Measurements from ENCODE around the gene VDR. TPM values are rescaled to one million over a fixed set of nuclear protein-coding genes. Genes with fewer than 3 reads are reported as not detected.
"Not testable (repeated sequence)": the region's sequence is repeated elsewhere in the genome, so short reads cannot be mapped to it uniquely, and the experiment has no call there.

The VDR gene
- polyA plus RNA-seq, 1 donor (not counting 4 experiments of a cell fraction or from before 2014, with no cell fraction given) = 43.3 TPM

DNA sequence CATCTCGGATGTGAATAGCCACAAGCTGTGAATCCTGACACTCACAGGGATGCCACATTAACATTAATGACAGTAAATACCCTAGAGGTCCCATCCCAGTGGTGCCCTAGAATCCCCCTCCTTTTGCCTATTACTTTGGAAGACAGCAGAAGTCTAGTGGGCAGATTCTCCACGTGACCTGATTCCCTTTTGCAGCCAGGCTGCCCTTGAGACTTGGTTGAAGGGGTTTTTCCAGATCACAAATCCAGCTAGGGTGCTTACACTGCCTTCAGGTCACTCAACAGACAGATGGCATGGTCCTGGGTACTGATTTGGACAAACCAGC lies 93.8 kb downstream of the VDR start:
- Histone ChIP-seq H3K36me3 (ENCODE audit: control insufficient read depth in 2 of 2, extremely low read depth in 1 of 2, insufficient read depth in 2 of 2, low read length in 2 of 2) (peaks cover 5 to 29% of the 10 kb centered on the region in 2 experiments), H2AFZ (ENCODE audit: control insufficient read depth, low read length) (no peak overlapping the region), H3K9ac (ENCODE audit: control insufficient read depth, extremely low read depth, insufficient read depth, low read length) (no peak overlapping the region), H3K4me2 (ENCODE audit: control insufficient read depth, extremely low read depth, insufficient read depth, low read depth, low read length) (no peak overlapping the region), H3K79me2 (ENCODE audit: control insufficient read depth, insufficient read depth, low read length) (peaks cover 96% of the 10 kb centered on the region), H3K4me3 (ENCODE audit: control insufficient read depth in 2 of 3, extremely low read depth in 1 of 3, insufficient read depth in 2 of 3, low read depth in 1 of 3, low read length in 3 of 3) (no peak overlapping the region), H4K20me1 (ENCODE audit: control insufficient read depth, extremely low read depth, insufficient read depth, low read length) (peaks cover 19% of the 10 kb centered on the region), H3K27me3 (ENCODE audit: control insufficient read depth, extremely low read depth, insufficient read depth, low read length) (no peaks in the 10 kb centered on the region), H3K9me1 (ENCODE audit: control insufficient read depth, extremely low read depth, insufficient read depth, low read length) (peaks cover 17% of the 10 kb centered on the region), H3K4me1 (ENCODE audit: control insufficient read depth, extremely low read depth, insufficient read depth, low read length) (peaks cover 62% of the 10 kb centered on the region), H3K9me3 (ENCODE audit: control insufficient read depth, low read depth, low read length) (no peaks in the 10 kb centered on the region), H3K27ac (ENCODE audit: control insufficient read depth, insufficient read depth, low read length) (peak overlapping the region; percentile 95)
- dilution Hi-C loops (cut with MboI; ENCODE audit: extremely low pct_ligation_motif_present, low sequenced_read_pairs) = no loop called here
- TF ChIP-seq EZH2 (IDR thresholded peaks at IDR 0.05; ENCODE audit: low read length) = no peak
- TF ChIP-seq, protein P1, sequence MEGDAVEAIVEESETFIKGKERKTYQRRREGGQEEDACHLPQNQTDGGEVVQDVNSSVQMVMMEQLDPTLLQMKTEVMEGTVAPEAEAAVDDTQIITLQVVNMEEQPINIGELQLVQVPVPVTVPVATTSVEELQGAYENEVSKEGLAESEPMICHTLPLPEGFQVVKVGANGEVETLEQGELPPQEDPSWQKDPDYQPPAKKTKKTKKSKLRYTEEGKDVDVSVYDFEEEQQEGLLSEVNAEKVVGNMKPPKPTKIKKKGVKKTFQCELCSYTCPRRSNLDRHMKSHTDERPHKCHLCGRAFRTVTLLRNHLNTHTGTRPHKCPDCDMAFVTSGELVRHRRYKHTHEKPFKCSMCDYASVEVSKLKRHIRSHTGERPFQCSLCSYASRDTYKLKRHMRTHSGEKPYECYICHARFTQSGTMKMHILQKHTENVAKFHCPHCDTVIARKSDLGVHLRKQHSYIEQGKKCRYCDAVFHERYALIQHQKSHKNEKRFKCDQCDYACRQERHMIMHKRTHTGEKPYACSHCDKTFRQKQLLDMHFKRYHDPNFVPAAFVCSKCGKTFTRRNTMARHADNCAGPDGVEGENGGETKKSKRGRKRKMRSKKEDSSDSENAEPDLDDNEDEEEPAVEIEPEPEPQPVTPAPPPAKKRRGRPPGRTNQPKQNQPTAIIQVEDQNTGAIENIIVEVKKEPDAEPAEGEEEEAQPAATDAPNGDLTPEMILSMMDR (optimal IDR thresholded peaks at IDR 0.05 in 1 of 3, IDR thresholded peaks at IDR 0.05 in 1 of 3, conservative IDR thresholded peaks at IDR 0.05 in 1 of 3; ENCODE audit: extremely low read depth in 1 of 3, insufficient read depth in 2 of 3, low read length in 3 of 3) = no peak
- DNase-seq (ENCODE audit: low read depth, low spot score) (no peak), FAIRE-seq (no peak)

DNA sequence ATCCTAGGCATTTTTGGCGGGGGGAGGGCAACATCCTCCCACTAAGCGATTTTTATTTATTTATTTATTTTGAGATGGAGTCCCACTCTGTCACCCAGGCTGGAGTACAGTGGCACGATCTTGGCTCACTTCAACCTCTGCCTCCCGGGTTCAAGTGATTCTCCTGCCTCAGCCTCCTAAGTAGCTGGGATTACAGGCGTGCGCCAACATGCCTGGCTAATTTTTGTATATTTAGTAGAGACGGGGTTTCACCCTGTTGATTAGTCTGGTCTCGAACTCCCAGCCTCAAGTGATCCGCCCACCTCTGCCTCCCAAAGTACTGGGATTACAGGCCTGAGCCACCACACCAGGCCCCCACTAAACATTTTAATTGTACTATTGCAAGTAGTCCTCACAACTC lies 95.3 kb downstream of the VDR start:
- Histone ChIP-seq H3K79me2 (ENCODE audit: control insufficient read depth, insufficient read depth, low read length) (peaks cover 96% of the 10 kb centered on the region), H3K4me1 (ENCODE audit: control insufficient read depth, extremely low read depth, insufficient read depth, low read length) (peaks cover 58% of the 10 kb centered on the region), H3K36me3 (ENCODE audit: control insufficient read depth in 2 of 2, extremely low read depth in 1 of 2, insufficient read depth in 2 of 2, low read length in 2 of 2) (peaks cover 12 to 37% of the 10 kb centered on the region in 2 experiments), H4K20me1 (ENCODE audit: control insufficient read depth, extremely low read depth, insufficient read depth, low read length) (peaks cover 19% of the 10 kb centered on the region), H3K9me1 (ENCODE audit: control insufficient read depth, extremely low read depth, insufficient read depth, low read length) (peaks cover 17% of the 10 kb centered on the region)
- H3K9me3 ChIP-seq (ENCODE audit: control insufficient read depth, low read depth, low read length); DNase-seq (ENCODE audit: low read depth, low spot score); H3K4me3 ChIP-seq (ENCODE audit: control insufficient read depth in 2 of 3, extremely low read depth in 1 of 3, insufficient read depth in 2 of 3, low read depth in 1 of 3, low read length in 3 of 3); FAIRE-seq; dilution Hi-C loops (cut with MboI; ENCODE audit: extremely low pct_ligation_motif_present, low sequenced_read_pairs); H3K27me3 ChIP-seq (ENCODE audit: control insufficient read depth, extremely low read depth, insufficient read depth, low read length); H3K4me2 ChIP-seq (ENCODE audit: control insufficient read depth, extremely low read depth, insufficient read depth, low read depth, low read length); H3K9ac ChIP-seq (ENCODE audit: control insufficient read depth, extremely low read depth, insufficient read depth, low read length); H2AFZ ChIP-seq (ENCODE audit: control insufficient read depth, low read length); H3K27ac ChIP-seq (ENCODE audit: control insufficient read depth, insufficient read depth, low read length): not testable (repeated sequence)
